ENCODE measurements around the gene GAD1.

- TF ChIP-seq CTCF (IDR thresholded peaks at IDR 0.05; ENCODE audit: insufficient read depth, low read length, poor library complexity, severe bottlenecking), result no peak
- TF ChIP-seq EZH2phosphoT487 (conservative IDR thresholded peaks at IDR 0.05; ENCODE audit: low read length), result no peak
Measured at GRCh38 chr2:170822290-170823087, 5.8 kb downstream of the GAD1 start.

All from SU-DHL-6 (cell line).